ENCODE measurements around the gene PLA2G6.

The PLA2G6 gene

GRCh38 chr22:38103641-38104040, 78.0 kb downstream of the PLA2G6 start:
- no peaks in the 10 kb centered on the region for H3K36me3 ChIP-seq (ENCODE audit: insufficient read depth, low read length)
- H2AFZ ChIP-seq (ENCODE audit: low read depth, low read length), result no peak overlapping the region
- no peaks in the 10 kb centered on the region for H3K9me3 ChIP-seq (ENCODE audit: insufficient read depth, low read length, severe bottlenecking)
- no peaks in the 10 kb centered on the region for H4K20me1 ChIP-seq (ENCODE audit: insufficient read depth, low read length)
- no peak overlapping the region for H3K9ac ChIP-seq (ENCODE audit: low read depth, low read length)
- H3K27me3 ChIP-seq (ENCODE audit: insufficient read depth, low read length, poor library complexity), result no peaks in the 10 kb centered on the region
- no peaks in the 10 kb centered on the region for H3K4me1 ChIP-seq (ENCODE audit: insufficient read depth, low read length)
- TF ChIP-seq EZH2 (IDR thresholded peaks at IDR 0.05; ENCODE audit: borderline replicate concordance, low read depth, low read length, severe bottlenecking), result no peak
- no peak for TF ChIP-seq CTCF (IDR thresholded peaks at IDR 0.05; ENCODE audit: borderline replicate concordance, extremely low read depth, low read length, poor library complexity, severe bottlenecking)
- no peak overlapping the region for H3K27ac ChIP-seq (ENCODE audit: low read length)
- DNase-seq (no peak), ATAC-seq (ENCODE audit: insufficient read depth, low read depth) (no peak)
- no peak overlapping the region for H3K4me2 ChIP-seq (ENCODE audit: insufficient read depth, low read length)
- H3K79me2 ChIP-seq (ENCODE audit: insufficient read depth, low read length), result no peaks in the 10 kb centered on the region
- H3K4me3 ChIP-seq (ENCODE audit: low read depth in 1 of 2, low read length in 2 of 2), result no peak overlapping the region

GRCh38 chr22:38098410-38099249, 83.0 kb downstream of the PLA2G6 start:
- Histone ChIP-seq H3K36me3 (ENCODE audit: insufficient read depth, low read length) (no peaks in the 10 kb centered on the region), H3K4me1 (ENCODE audit: insufficient read depth, low read length) (no peaks in the 10 kb centered on the region), H3K27me3 (ENCODE audit: insufficient read depth, low read length, poor library complexity) (no peaks in the 10 kb centered on the region), H4K20me1 (ENCODE audit: insufficient read depth, low read length) (no peaks in the 10 kb centered on the region), H3K9ac (ENCODE audit: low read depth, low read length) (no peak overlapping the region), H3K79me2 (ENCODE audit: insufficient read depth, low read length) (no peaks in the 10 kb centered on the region), H3K4me2 (ENCODE audit: insufficient read depth, low read length) (no peak overlapping the region), H3K4me3 (ENCODE audit: low read depth in 1 of 2, low read length in 2 of 2) (no peak overlapping the region), H2AFZ (ENCODE audit: low read depth, low read length) (no peak overlapping the region), H3K27ac (ENCODE audit: low read length) (no peak overlapping the region), H3K9me3 (ENCODE audit: insufficient read depth, low read length, severe bottlenecking) (no peaks in the 10 kb centered on the region)
- no peak for DNase-seq
- TF ChIP-seq CTCF (IDR thresholded peaks at IDR 0.05; ENCODE audit: borderline replicate concordance, extremely low read depth, low read length, poor library complexity, severe bottlenecking) (no peak), EZH2 (IDR thresholded peaks at IDR 0.05; ENCODE audit: borderline replicate concordance, low read depth, low read length, severe bottlenecking) (no peak)
- no peak for ATAC-seq (ENCODE audit: insufficient read depth, low read depth)

- H3K79me2 ChIP-seq (ENCODE audit: insufficient read depth, low read length), result no peaks in the 10 kb centered on the region
- TF ChIP-seq CTCF (IDR thresholded peaks at IDR 0.05; ENCODE audit: borderline replicate concordance, extremely low read depth, low read length, poor library complexity, severe bottlenecking), result no peak
- TF ChIP-seq EZH2 (IDR thresholded peaks at IDR 0.05; ENCODE audit: borderline replicate concordance, low read depth, low read length, severe bottlenecking), result no peak
- no peak overlapping the region for H3K4me3 ChIP-seq (ENCODE audit: low read depth in 1 of 2, low read length in 2 of 2)
- no peak overlapping the region for H3K4me2 ChIP-seq (ENCODE audit: insufficient read depth, low read length)
- H4K20me1 ChIP-seq (ENCODE audit: insufficient read depth, low read length), result no peaks in the 10 kb centered on the region
- H3K27ac ChIP-seq (ENCODE audit: low read length), result no peak overlapping the region
- H3K9me3 ChIP-seq (ENCODE audit: insufficient read depth, low read length, severe bottlenecking), result no peaks in the 10 kb centered on the region
- ATAC-seq (ENCODE audit: insufficient read depth, low read depth), result no peak
- no peak for DNase-seq
- H2AFZ ChIP-seq (ENCODE audit: low read depth, low read length), result no peak overlapping the region
- no peaks in the 10 kb centered on the region for H3K36me3 ChIP-seq (ENCODE audit: insufficient read depth, low read length)
- H3K4me1 ChIP-seq (ENCODE audit: insufficient read depth, low read length), result no peaks in the 10 kb centered on the region
- no peaks in the 10 kb centered on the region for H3K27me3 ChIP-seq (ENCODE audit: insufficient read depth, low read length, poor library complexity)
- H3K9ac ChIP-seq (ENCODE audit: low read depth, low read length), result no peak overlapping the region
These were observed 83.8 kb downstream of the PLA2G6 start for GRCh38 chr22:38097557-38098409.
